K562 (cell line): ENCODE results near the gene RNF43. TPM values are rescaled to one million over a fixed set of nuclear protein-coding genes. Genes with fewer than 3 reads are reported as not detected.

Experiments used
- FOSL1 ChIP-seq: fragments of 200-800 bp; sonication (Bioruptor generic); conservative IDR thresholded peaks from 2 replicates; pipeline ENCODE4 v1.6.1; 2016; ENCODE audit warnings: missing genetic modification characterization, missing compliant biosample characterization
- KAT7 ChIP-seq: sonication (generic); formaldehyde crosslinking; IDR thresholded peaks from 2 replicates; pipeline ENCODE4 v1.8.0; 2022; ENCODE audit warnings: missing genetic modification reagents, mild to moderate bottlenecking, borderline replicate concordance
- MXI1 ChIP-seq: IDR thresholded peaks from 2 replicates; pipeline ENCODE4 v1.6.1; 2011; ENCODE audit warnings: low read depth, mild to moderate bottlenecking, improper control_type of control experiment, low read length
- NFRKB ChIP-seq: fragments of 450-650 bp; IDR thresholded peaks from 2 replicates; pipeline ENCODE4 v1.6.1; 2016; ENCODE audit warnings: low read depth
- NR3C1 ChIP-seq: sonication (generic); formaldehyde crosslinking; IDR thresholded peaks from 2 replicates; pipeline ENCODE4 v1.8.1; 2022; ENCODE audit warnings: missing genetic modification reagents
- PCBP1 ChIP-seq: fragments of 200-400 bp; formaldehyde crosslinking; IDR thresholded peaks from 2 replicates; pipeline ENCODE4 v1.6.1; 2018; ENCODE audit warnings: mild to moderate bottlenecking, low read depth, low read length; ENCODE audit not compliant: poor library complexity, severe bottlenecking
- PHTF2 ChIP-seq: fragments of 250-450 bp; sonication (Bioruptor Pico); IDR thresholded peaks from 2 replicates; pipeline ENCODE4 v1.5.0; 2021; ENCODE audit warnings: mild to moderate bottlenecking
- RHOXF2B ChIP-seq: fragments of 250-450 bp; sonication (Bioruptor Pico); conservative IDR thresholded peaks from 2 replicates; pipeline ENCODE4 v1.5.1; 2021
- SMARCE1 ChIP-seq: fragments of 450-650 bp; IDR thresholded peaks from 2 replicates; pipeline ENCODE4 v1.7.1; 2016; ENCODE audit warnings: mild to moderate bottlenecking
- SMC3 ChIP-seq: conservative IDR thresholded peaks from 2 replicates; pipeline ENCODE4 v1.6.1; 2011; ENCODE audit warnings: low read depth, low read length, improper control_type of control experiment; ENCODE audit not compliant: insufficient read depth
- SUPT5H ChIP-seq: fragments of 450-650 bp; IDR thresholded peaks from 2 replicates; pipeline ENCODE4 v1.6.1; 2016
- TCF3 ChIP-seq: sonication (generic); formaldehyde crosslinking; IDR thresholded peaks from 2 replicates; pipeline ENCODE4 v1.4.0; 2020; ENCODE audit warnings: mild to moderate bottlenecking, missing genetic modification reagents
- YY1 ChIP-seq, 3 experiments: IDR thresholded peaks; 2 replicates each; pipeline ENCODE4 v1.6.1; 2011; ENCODE audit warnings: low read length in 2 of 3, mild to moderate bottlenecking in 2 of 3, moderate library complexity in 2 of 3, borderline replicate concordance in 1 of 3, control low read depth in 1 of 3, low read depth in 1 of 3; ENCODE audit not compliant: insufficient read depth in 3 of 3, insufficient replicate concordance in 2 of 3, control insufficient read depth in 1 of 3, insufficient read length in 1 of 3; ENCODE audit errors: extremely low read depth in 1 of 3
- ZNF121 ChIP-seq: sonication (generic); formaldehyde crosslinking; conservative IDR thresholded peaks from 2 replicates; pipeline ENCODE4 v1.8.0; 2022; ENCODE audit warnings: missing genetic modification reagents
- ZNF174 ChIP-seq: fragments of 250-450 bp; sonication (Bioruptor Pico); IDR thresholded peaks from 2 replicates; pipeline ENCODE4 v1.4.0; 2020; ENCODE audit warnings: mild to moderate bottlenecking
- ZNF197 ChIP-seq: fragments of 200-800 bp; sonication (Bioruptor generic); IDR thresholded peaks from 2 replicates; pipeline ENCODE4 v1.6.1; 2016; ENCODE audit warnings: low read depth, missing genetic modification characterization, missing compliant biosample characterization
- polyA plus RNA-seq, 8 experiments: library from polyadenylated mRNA; depleted of rRNA in 4 of 8; stranded (reverse) in 5 of 8; unstranded in 3 of 8; fragments of >200 nt; fragmentation: Nextera tagmentation in 2 of 8; fragmentation: Illumina TruSeq in 1 of 8; extraction: Ambion mirVana in 2 of 8; extraction: Trizol in 1 of 8; gene quantifications; 2 replicates each; pipeline versions ENCODE4 v1.2.1 to v1.2.3, GENCODE V29; 2011 to 2014; ENCODE audit warnings: inconsistent platforms in 1 of 8, missing spikeins in 1 of 8
- total RNA-seq, 7 experiments: library from RNA; depleted of rRNA in 6 of 7; stranded (reverse); fragments of >200 nt in 6 of 7; fragmentation: Illumina TruSeq in 2 of 7; extraction: Trizol in 2 of 7; gene quantifications; 2 replicates each; pipeline versions ENCODE4 v1.2.1 to v1.2.3, GENCODE V29; 2011 to 2021; ENCODE audit warnings: low replicate concordance in 1 of 7
- TF ChIP-seq, protein P1 (sequence below): fragments of 450-650 bp; IDR thresholded peaks from 2 replicates; pipeline ENCODE4 v1.6.1; 2017; ENCODE audit warnings: antibody characterized with exemption, mild to moderate bottlenecking
- TF ChIP-seq, protein P2 (sequence below): sonication (generic); formaldehyde crosslinking; IDR thresholded peaks from 2 replicates; pipeline ENCODE4 v1.9.0; 2022; ENCODE audit warnings: mild to moderate bottlenecking, missing genetic modification reagents
- TF ChIP-seq, protein P3 (sequence below): sonication (generic); formaldehyde crosslinking; IDR thresholded peaks from 2 replicates; pipeline ENCODE4 v1.8.0; 2022; ENCODE audit warnings: missing genetic modification reagents, mild to moderate bottlenecking, borderline replicate concordance
- TF ChIP-seq, protein P4 (sequence below): sonication (generic); formaldehyde crosslinking; IDR thresholded peaks from 2 replicates; pipeline ENCODE4 v1.8.1; 2022; ENCODE audit warnings: missing genetic modification reagents
- TF ChIP-seq, protein P5 (sequence below): IDR thresholded peaks from 2 replicates; pipeline ENCODE4 v1.6.1; 2011; ENCODE audit not compliant: insufficient read length; ENCODE audit errors: extremely low read depth

The RNF43 gene
- total and polyA plus RNA-seq, 9 of the 15 experiments (the other 6 are each of a cell fraction or from before 2014, with no cell fraction given), result 0.29 to 2.7 (median 1.4) TPM

DNA sequence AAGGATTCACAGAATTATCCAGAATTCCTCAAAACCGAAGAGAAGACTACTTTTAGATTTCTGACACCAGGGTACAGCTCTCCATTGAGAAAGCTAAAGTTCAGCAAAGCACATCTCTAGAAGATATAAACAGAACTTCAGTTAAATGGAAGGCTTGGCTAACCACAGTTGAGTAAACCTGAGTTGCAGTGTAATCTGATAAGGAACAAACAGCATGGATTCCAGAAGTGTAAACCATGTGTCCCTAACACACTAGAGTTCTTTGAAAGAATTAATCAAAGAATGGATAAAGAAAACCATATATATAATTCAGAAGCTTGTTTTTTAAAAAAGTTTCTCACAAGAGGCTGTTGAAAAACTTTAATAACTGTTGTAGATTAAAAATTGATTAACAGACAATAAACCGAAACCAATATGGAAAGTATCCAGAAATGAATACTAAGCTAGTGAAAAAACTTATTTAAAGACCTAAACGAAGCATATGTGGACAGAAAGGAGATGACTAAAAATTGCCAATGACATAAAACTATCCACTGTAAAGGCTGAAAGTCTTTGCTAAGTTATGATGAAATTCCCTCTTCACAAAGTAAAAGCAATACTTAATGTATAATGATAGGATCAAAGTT is 4.3 kb downstream of the RNF43 start (continued):
- TF ChIP-seq, protein P1, sequence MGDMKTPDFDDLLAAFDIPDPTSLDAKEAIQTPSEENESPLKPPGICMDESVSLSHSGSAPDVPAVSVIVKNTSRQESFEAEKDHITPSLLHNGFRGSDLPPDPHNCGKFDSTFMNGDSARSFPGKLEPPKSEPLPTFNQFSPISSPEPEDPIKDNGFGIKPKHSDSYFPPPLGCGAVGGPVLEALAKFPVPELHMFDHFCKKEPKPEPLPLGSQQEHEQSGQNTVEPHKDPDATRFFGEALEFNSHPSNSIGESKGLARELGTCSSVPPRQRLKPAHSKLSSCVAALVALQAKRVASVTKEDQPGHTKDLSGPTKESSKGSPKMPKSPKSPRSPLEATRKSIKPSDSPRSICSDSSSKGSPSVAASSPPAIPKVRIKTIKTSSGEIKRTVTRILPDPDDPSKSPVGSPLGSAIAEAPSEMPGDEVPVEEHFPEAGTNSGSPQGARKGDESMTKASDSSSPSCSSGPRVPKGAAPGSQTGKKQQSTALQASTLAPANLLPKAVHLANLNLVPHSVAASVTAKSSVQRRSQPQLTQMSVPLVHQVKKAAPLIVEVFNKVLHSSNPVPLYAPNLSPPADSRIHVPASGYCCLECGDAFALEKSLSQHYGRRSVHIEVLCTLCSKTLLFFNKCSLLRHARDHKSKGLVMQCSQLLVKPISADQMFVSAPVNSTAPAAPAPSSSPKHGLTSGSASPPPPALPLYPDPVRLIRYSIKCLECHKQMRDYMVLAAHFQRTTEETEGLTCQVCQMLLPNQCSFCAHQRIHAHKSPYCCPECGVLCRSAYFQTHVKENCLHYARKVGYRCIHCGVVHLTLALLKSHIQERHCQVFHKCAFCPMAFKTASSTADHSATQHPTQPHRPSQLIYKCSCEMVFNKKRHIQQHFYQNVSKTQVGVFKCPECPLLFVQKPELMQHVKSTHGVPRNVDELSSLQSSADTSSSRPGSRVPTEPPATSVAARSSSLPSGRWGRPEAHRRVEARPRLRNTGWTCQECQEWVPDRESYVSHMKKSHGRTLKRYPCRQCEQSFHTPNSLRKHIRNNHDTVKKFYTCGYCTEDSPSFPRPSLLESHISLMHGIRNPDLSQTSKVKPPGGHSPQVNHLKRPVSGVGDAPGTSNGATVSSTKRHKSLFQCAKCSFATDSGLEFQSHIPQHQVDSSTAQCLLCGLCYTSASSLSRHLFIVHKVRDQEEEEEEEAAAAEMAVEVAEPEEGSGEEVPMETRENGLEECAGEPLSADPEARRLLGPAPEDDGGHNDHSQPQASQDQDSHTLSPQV, result peak; percentile 77
- peak; percentile 37; the same call in 1 of the 2 replicates for TF ChIP-seq FOSL1 (tag)
- TF ChIP-seq ZNF197 (CRISPR knock-in tag), result no peak
- TF ChIP-seq SUPT5H, result no peak
- TF ChIP-seq, protein P2, sequence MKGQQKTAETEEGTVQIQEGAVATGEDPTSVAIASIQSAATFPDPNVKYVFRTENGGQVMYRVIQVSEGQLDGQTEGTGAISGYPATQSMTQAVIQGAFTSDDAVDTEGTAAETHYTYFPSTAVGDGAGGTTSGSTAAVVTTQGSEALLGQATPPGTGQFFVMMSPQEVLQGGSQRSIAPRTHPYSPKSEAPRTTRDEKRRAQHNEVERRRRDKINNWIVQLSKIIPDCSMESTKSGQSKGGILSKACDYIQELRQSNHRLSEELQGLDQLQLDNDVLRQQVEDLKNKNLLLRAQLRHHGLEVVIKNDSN, result no peak
- TF ChIP-seq PCBP1, result no peak
- TF ChIP-seq MXI1, result no peak
- no peak for TF ChIP-seq RHOXF2B (CRISPR knock-in tag)
- TF ChIP-seq ZNF121 (CRISPR knock-in tag), result no peak
- TF ChIP-seq ZNF174 (CRISPR knock-in tag), result no peak
- no peak for TF ChIP-seq KAT7
- no peak for TF ChIP-seq TCF3
- TF ChIP-seq NR3C1 (CRISPR knock-in tag), result no peak
- TF ChIP-seq, protein P3, sequence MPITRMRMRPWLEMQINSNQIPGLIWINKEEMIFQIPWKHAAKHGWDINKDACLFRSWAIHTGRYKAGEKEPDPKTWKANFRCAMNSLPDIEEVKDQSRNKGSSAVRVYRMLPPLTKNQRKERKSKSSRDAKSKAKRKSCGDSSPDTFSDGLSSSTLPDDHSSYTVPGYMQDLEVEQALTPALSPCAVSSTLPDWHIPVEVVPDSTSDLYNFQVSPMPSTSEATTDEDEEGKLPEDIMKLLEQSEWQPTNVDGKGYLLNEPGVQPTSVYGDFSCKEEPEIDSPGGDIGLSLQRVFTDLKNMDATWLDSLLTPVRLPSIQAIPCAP (CRISPR knock-in tag), result no peak
- TF ChIP-seq, protein P4, sequence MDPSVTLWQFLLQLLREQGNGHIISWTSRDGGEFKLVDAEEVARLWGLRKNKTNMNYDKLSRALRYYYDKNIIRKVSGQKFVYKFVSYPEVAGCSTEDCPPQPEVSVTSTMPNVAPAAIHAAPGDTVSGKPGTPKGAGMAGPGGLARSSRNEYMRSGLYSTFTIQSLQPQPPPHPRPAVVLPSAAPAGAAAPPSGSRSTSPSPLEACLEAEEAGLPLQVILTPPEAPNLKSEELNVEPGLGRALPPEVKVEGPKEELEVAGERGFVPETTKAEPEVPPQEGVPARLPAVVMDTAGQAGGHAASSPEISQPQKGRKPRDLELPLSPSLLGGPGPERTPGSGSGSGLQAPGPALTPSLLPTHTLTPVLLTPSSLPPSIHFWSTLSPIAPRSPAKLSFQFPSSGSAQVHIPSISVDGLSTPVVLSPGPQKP (CRISPR knock-in tag), result no peak
- no peak for TF ChIP-seq SMC3
- TF ChIP-seq YY1 (IDR thresholded peaks at IDR 0.05; ENCODE audit: borderline replicate concordance in 1 of 3, control insufficient read depth in 1 of 3, extremely low read depth in 1 of 3, insufficient read depth in 3 of 3, insufficient read length in 1 of 3, insufficient replicate concordance in 2 of 3, low read depth in 1 of 3, low read length in 2 of 3), result peak in 1 of 3 experiments; percentile 27
- peak; percentile 38; the same call in 1 of the 2 replicates for TF ChIP-seq NFRKB
- TF ChIP-seq PHTF2 (CRISPR knock-in tag), result no peak
- TF ChIP-seq, protein P5, sequence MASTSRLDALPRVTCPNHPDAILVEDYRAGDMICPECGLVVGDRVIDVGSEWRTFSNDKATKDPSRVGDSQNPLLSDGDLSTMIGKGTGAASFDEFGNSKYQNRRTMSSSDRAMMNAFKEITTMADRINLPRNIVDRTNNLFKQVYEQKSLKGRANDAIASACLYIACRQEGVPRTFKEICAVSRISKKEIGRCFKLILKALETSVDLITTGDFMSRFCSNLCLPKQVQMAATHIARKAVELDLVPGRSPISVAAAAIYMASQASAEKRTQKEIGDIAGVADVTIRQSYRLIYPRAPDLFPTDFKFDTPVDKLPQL, result no peak
- TF ChIP-seq SMARCE1, result no peak
